HG02588 (cell line): ENCODE results near the gene PSMD1.
"Not testable (repeated sequence)": the region's sequence is repeated elsewhere in the genome, so short reads cannot be mapped to it uniquely, and the experiment has no call there.

Experiments
- ATAC-seq: cut with Tn5 transposase; IDR thresholded peaks from one replicate; pipeline ENCODE4 v1.9.1; 2021; ENCODE audit warnings: mild to moderate bottlenecking, moderate library complexity; ENCODE audit not compliant: unreplicated experiment

PSMD1 gene

GRCh38 chr2:231056453-231057416, at the start of gene PSMD1:
Gene PSMD1, plus strand, starts transcription at chr2:231056867. Its CDS starts 159 bp downstream, at chr2:231057026.
- ATAC-seq, result peak; percentile 72

- ATAC-seq, result no peak
Measured at GRCh38 chr2:231007286-231008098, 49.2 kb upstream of the PSMD1 start.

GRCh38 chr2:231008131-231008530, 48.5 kb upstream of the PSMD1 start:
- ATAC-seq, result no peak

DNA sequence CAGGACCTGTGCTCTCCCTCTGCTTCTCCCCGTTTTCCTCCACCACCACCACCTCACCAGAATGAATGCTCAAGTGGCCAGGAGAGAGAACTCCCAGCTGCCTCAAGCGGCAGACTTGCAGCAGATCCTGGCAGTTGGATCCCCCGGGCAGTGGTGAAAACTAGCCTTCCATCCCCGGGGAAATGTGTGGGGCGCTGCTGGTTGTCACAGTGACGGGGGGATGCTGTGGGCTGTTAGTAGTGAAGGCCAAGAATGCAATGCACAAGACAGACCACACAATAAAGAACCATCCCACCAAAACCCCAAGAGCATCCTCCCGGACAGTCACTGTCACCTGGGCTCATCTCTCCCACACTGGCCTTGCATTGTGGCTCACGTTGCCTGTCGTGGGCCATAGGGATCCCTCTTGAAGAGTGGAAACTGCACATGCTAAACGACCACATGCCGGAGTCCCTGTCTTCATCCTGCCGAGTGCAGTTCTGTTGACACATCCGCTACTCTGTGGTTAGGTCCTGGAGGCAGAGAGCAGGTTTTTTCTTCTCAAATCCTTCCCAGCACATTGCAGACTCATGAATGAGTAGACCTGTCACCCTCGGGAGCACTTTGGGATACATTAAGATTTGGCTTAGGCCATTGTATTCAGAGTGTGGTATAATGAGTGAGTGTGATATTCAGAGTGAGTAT, 47.3 kb upstream of the PSMD1 start:
- ATAC-seq, result no peak

DNA sequence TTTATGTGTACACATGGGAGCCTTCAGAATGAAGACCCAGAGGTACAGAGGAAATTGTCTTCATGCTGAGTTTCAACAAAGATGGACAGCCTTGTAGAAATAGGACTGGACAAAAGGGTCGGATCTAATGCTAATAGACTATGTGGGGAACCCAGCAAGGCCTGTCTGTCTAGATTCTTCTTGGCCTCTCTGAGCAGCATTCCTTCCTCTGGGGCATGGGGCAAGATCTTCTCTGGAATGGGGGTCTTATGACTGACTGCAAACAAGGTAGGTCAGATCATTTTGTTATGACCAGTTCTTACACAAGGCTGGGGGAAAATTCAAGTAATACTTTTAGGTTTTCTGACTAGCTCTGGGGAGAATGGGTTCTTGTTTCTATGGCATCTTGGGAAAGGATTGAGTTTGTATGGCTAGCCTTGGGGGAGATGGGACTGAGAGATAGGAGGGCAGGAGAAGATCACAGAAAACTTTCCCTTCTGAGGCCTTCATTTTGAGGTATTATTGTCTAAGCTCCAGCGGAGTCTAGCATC, 46.4 kb upstream of the PSMD1 start:
- ATAC-seq, result no peak

- ATAC-seq, result no peak
Measured at GRCh38 chr2:231011526-231011925, 45.1 kb upstream of the PSMD1 start.

DNA sequence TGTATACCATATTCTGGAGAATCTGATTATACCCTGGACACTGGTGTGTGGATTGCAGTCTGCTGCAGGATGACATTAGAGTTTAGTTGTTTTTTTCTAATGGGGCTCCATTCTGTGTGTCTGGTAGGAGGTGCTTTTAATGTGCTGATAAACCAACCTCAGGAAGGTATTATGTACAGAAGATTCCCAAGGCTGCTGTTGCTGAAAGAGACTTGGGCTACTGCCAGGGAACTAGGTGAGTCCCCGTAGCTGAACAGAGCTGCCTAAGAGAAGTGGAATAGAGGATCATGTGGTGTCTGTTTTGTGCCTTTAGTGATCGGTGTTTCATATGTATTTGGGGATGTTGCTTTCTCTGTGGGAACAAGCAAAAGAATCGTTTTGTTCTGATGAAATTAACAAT, 44.2 kb upstream of the PSMD1 start:
- no peak for ATAC-seq

DNA sequence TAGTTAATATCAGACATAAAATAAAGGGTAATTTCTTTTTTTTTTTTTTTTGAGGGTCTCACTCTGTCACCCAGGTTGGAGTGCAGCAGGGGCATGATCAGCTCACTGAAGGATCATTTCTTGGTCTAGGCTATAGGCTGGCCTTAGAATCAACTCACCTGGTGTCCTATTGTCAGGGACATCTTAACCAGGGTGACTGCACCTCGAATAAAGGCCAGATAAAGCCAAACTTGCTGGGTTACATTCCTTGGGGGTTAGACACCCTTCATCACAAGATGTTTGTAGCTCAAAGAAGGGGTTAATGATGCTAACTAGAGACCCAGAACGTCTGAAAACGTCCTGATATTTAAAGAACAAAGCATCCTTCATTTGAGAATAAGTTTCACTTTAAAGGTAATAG, 42.8 kb upstream of the PSMD1 start:
- ATAC-seq, result no peak

GRCh38 chr2:231015478-231015877, 41.2 kb upstream of the PSMD1 start:
- no peak for ATAC-seq

DNA sequence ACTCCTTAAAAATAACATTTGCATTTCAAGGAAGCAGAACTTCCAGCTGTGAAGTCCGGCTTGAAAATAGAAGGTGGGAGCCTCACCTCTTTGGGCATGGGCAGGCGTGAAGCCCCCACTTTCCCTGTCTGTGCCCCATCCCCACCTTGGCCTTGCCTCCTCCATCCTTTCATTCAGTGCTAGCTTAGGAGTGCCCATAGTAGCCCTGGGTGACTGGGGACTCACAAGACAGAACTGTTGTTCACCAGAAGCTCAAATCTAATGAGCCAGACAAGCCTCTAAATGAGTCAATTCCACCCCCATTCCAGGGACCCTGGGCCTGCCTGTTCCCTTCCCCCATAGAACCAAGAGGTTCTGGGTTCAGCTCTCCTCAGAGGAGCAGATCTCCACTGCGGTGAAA, 40.7 kb upstream of the PSMD1 start:
- no peak for ATAC-seq

- no peak for ATAC-seq
Measured at GRCh38 chr2:231016566-231017230, 40.0 kb upstream of the PSMD1 start.

DNA sequence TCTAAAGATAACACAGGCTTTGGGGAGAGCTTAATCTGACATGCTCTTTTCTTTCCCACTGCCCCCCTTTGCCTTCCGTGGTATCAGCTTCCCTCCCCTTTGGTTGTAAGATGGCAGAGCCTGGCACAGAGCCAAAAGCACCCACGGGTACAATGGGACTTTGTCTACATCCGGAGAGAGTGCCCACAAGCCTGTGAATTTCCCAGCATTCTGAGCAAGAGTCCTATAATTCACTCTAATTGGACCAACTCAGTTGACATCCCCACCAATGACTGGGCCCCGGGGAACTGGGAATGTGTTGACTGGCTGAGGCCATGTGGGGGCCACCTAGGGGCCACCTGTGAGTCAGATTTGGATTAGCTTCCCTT, 39.5 kb upstream of the PSMD1 start:
- ATAC-seq, result no peak

DNA sequence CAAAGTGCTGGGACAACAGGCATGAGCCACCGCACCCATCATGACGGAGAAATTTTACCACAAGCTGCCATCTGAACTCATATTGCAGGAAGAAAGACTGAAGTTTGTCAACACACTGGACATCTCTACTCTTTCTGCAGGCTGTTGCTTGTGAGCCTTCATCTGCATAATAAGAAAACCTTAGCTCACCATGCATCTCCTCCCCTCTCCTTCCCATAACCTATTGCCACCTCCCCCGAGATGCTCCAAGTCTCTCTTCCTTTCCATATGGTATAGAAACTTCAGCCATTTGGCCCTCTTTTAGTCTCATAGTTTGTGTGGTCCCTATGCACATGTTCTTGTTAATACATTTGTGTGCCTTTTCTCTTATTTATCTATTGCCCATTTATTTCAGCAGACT, 38.5 kb upstream of the PSMD1 start:
- ATAC-seq, result no peak

DNA sequence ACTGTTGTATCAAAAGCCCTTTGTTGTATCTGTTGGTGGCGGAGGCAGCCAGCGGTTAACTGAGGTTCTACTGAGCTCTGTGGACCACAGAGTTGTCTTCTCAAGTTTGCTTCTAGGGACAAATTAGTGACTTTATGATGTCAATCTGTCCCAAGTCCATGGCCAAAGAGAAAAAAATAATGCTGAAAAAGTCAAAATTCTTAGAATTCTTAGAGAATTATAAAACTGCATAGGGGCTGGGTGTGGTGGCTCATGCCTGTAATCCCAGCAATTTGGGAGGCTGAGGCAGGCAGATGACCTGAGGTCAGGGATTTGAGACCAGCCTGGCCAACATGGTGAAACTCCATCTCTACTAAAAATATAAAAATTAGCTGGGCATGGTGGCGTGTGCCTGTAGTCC, 31.6 kb upstream of the PSMD1 start:
- not testable (repeated sequence) for ATAC-seq

- ATAC-seq, result no peak
Measured at GRCh38 chr2:231028889-231029288, 27.8 kb upstream of the PSMD1 start.

DNA sequence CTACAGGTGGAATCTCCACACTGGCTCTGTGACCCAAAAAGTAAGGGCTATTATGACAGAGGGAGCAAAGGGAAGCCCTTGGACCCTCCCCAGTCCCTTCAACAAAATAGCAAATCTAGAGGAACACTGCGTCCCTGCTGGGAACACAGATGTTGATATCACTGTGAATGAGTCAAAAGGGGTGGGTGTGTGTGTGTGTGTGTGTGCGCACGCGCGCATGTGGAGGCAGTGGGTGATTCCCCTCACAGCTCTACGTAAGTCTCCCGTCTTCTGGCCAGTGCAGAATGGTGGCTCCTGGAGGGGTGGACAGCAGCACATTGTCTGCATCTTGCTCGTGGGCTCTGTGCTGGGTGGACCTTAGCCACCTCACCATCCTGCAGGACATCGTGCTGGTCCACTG, 27.1 kb upstream of the PSMD1 start:
- ATAC-seq, result no peak

- ATAC-seq, result no peak
Measured at GRCh38 chr2:231030725-231031124, 25.9 kb upstream of the PSMD1 start.

DNA sequence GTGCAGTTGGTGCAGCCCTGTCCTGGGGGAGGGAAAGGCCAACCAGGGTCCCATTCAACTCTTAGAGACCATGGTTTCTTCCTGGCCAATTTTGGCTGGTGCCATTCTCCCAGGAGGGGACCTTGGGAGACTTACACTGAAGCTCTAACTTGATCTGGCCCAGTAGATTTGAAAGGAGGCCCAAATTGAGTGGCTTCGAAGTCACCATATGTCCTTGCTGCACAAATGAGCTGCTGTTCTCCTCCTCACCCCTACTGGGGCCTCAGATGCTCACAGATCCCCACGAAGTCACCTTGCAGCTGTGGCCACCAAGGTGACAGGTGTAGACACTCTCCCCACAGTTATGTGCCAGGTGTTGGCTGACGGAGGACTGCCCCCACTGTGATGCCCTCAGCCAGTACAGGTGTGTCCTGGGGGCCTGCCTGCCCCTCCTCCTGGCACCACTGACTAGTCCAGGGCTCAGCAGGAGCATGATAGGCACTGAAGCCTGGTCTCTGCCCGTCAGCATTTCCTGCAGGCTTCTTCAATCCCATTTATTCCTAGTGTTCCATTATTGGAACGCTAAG, 24.0 kb upstream of the PSMD1 start:
- ATAC-seq, result no peak

DNA sequence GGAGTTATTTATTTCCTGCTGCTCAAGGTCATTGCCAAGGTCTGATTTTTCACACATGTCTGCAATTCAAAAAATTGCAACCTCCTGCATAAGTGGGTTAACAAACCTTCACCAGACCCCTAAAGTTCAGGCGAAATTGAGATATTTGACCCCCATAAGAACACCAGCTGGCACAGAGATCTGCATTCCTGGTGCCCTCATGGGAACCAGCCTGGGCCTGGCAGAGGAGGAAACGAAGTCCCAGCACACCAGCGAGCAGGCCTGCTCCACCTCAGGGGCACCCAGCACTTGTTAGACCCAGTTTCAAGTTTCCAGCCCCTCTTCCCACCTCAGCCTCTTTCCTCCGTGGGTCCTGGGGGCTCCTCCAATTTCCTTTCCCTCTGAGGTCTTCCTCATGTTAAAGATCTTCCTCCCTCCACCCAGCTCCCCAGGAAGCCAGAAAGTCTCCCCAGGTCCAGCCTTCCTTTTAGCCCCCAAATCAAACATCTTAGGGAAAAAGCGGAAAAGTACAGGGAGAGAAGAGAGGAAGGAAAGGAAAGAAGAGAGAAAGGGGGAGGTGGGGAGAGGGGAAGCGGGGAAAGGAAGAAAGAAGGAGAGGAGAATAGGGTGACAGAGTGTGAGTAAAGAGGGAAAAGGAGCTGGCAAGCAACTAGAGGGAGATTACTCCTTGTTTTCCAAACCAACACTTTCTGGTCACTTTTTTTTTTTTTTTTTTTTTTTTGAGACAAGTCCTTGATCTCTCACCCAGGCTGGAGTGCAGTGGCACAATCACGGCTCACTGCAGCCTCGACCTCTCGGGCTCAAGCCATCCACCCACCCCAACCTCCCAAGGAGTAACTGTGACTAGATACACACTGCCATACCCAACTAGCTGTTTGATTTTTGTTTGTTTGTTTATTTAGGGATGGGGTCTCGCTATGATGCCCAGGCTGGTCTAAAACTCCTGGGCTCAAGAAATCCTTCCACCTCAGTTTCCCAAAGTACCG, 23.2 kb upstream of the PSMD1 start:
- ATAC-seq, result no peak
